C4-2B (cell line): Measurements from ENCODE around the gene HLCS.

ENCODE experiments used
- H3K27ac ChIP-seq: fragments of 450-650 bp; 2 replicates; pipeline ENCODE4 v1.5.1; 2017
- ZFX ChIP-seq: fragments of 450-650 bp; IDR thresholded peaks from 2 replicates; pipeline ENCODE4 v1.6.1; 2017
- TF ChIP-seq, protein P1 (sequence below): fragments of 450-650 bp; conservative IDR thresholded peaks from 2 replicates; pipeline ENCODE4 v1.5.1; 2017; ENCODE audit warnings: mild to moderate bottlenecking

HLCS gene

DNA sequence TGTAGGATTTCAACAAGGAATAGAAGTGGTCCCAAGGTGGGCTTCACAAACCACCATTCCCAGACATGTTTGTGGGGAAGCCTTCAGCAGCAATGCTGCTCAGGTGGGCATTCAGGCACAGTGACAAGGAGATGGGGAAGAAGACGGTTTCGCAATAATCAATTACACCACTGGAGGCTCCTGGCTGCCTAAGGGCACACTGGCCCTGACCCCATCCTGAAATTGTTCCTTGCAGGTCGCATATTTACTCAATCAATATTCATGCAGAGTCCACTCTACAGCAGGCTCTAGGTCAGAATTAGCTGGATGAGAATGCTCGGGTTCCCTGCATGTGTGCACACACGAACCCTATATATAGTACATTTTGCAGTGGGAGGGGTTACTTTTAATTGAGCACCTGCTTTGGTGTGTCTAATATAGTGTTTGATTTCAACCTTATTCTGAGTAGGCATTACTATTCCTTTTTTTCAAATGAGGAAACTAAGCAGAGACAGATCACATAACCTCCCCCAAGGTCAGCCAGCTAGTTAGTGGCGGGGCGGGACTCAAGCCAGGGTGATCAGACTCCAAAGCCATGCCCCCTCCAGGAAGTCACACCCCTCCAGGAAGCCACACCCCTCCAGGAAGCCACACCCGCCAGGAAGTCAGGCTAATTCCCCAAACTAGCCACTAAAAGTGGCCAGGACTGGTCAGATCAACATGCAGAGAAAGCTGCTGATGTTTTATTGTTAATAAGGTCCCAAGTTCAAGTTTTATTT lies 106.5 kb downstream of the HLCS start:
- peak overlapping the region; percentile 20 for H3K27ac ChIP-seq
- no peak for TF ChIP-seq ZFX
- TF ChIP-seq, protein P1, sequence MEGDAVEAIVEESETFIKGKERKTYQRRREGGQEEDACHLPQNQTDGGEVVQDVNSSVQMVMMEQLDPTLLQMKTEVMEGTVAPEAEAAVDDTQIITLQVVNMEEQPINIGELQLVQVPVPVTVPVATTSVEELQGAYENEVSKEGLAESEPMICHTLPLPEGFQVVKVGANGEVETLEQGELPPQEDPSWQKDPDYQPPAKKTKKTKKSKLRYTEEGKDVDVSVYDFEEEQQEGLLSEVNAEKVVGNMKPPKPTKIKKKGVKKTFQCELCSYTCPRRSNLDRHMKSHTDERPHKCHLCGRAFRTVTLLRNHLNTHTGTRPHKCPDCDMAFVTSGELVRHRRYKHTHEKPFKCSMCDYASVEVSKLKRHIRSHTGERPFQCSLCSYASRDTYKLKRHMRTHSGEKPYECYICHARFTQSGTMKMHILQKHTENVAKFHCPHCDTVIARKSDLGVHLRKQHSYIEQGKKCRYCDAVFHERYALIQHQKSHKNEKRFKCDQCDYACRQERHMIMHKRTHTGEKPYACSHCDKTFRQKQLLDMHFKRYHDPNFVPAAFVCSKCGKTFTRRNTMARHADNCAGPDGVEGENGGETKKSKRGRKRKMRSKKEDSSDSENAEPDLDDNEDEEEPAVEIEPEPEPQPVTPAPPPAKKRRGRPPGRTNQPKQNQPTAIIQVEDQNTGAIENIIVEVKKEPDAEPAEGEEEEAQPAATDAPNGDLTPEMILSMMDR: no peak; the same call in 1 of the 2 replicates

DNA sequence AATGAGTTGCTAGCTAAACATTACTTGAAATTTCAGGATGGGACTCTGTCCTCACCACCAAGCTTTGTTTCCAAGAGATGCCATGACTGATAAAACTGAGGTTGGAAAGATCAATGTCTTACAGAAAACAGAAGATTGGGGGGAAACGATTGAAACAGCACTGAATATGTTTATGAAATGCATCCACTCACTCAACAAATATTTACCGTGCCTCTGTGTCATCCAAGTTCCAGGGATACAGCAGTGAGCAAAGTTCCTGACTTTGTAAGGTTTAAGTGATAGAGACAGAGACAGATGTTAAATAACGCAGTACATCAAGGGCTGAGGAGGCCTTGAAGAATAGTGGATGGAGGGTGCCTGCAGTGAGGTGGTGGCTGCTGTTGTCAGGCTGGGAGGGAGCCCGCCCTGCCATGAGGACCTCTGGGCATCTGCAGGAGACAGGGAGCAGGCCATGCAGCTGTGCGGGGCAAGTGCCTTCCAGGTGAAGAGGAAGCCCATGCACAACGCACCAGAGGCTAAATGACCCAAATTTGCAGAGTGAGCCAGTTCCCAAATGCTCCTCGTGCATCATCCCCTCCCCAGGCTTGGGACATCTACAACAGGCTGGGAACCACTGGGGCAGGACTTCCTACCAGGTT lies 108.0 kb downstream of the HLCS start:
- H3K27ac ChIP-seq: no peak overlapping the region
- TF ChIP-seq ZFX: no peak
- TF ChIP-seq, protein P1: no peak

DNA sequence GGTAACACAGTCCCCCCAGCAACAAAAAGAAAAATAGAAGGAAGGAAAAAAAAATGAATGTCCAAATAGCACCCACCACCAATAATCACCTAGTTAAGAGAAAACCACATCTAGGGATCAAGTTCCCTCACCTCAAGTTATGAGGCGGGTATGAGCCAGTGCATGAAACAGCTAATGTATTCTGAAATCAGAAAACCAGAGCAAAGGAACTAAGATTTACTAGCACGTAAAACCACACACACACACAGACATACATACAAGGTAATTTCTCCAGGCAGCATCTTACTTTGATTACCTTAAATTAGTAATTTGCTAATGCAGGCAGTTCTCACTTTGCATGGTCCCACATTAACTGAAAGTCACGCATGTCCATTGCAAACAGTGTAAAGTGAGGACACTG lies 109.8 kb downstream of the HLCS start:
- H3K27ac ChIP-seq: no peak overlapping the region
- TF ChIP-seq, protein P1: no peak
- TF ChIP-seq ZFX: no peak

DNA sequence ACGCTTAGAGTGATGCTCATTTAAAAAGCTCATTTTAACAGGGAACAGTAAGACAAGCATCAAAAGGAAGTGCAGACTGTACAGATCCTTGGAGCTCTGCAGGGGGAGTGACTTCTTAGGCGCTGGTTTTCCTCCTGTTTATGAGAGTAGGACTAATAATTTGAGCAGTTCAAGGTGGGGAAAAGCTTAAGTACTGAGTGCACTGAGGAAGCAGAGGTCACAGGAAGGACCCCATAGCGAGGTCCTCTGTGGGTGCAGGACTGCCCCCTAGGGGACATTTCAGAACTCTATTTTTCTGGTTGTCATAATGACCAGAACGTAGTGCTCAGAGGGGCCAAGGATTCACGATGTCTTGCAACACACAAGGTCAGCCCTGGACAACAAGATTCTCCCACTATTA lies 112.1 kb downstream of the HLCS start:
- TF ChIP-seq, protein P1: peak; percentile 74
- no peak for TF ChIP-seq ZFX
- H3K27ac ChIP-seq: no peak overlapping the region

DNA sequence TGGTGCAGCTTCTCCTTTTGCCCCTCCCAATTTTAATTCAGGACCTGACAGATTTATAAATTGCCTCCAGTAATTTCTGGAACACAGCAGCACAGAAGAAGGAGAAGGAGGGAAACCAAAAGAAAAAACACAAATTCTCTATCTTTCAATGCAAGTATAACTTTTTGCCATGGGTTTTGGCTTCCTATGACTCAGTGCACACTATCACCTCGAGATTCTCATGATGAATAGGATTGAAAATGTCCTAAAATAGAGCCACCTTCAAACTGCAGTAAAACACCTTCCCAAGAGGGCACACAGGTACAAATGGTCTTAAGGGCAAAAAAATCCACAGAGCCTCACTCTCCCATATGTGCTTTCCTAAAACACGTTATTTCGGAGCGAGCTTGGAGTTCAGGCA lies 113.6 kb downstream of the HLCS start:
- no peak overlapping the region for H3K27ac ChIP-seq
- TF ChIP-seq, protein P1: no peak
- TF ChIP-seq ZFX: no peak

DNA sequence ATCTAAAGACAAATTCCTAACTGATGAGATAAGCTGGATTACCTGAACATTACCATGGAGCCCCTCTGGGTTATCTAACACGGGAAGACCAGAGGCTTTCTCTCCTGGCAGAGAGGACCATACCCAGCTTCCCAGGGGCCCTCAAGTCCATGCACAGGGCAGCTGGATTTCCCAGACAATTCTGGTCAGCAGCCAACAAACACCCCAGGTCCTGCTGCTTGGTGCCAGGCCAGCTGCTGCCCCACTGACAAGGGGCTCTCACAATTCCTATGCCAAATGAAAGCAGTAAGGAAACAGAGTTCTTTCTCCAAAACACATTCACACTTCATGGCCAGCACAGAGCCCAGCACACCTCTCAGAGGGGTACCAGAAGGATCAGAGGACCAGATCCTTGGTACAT lies 114.2 kb downstream of the HLCS start:
- no peak overlapping the region for H3K27ac ChIP-seq
- TF ChIP-seq, protein P1: no peak
- TF ChIP-seq ZFX: no peak

DNA sequence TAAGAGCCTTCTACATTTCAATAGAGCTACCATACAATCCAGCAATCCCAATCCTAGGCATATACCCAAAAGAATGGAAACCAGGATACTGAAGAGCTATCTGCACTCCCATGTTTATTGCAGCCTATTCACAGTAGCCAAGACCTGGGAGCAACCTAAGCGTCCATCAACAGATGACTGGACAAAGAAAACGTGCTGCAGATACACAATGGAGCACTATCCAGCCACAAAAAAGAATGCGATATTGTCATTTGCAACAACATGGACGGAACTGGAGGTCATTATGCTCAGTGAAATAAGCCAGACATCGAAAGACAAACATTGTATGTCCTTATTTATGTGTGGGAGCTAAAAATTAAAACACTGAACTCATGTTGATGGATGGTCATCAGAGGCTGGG lies 115.3 kb downstream of the HLCS start:
- H3K27ac ChIP-seq: no peak overlapping the region

More for the DNA sequence above, 115.3 kb downstream of the HLCS start:
- TF ChIP-seq ZFX: no peak
- TF ChIP-seq, protein P1: no peak
